PC-3 (cell line): ENCODE results near the gene KIF21A. TPM values are rescaled to one million over a fixed set of nuclear protein-coding genes. Genes with fewer than 3 reads are reported as not detected.

Experiments
- ATAC-seq: fragments of 200-7000 bp; cut with Tn5 transposase; 2 replicates; pipeline ENCODE4 v1.9.1; 2020; ENCODE audit warnings: mild to moderate bottlenecking, moderate library complexity
- BruUV-seq: library from RNA; stranded (reverse); fragments of 400-500 nt; replicated peaks from 2 replicates; lab custom pipeline; 2021; lab: Mats Ljungman, UMichigan
- CTCF ChIA-PET: fragments of 300-600 bp; sonication (Branson Sonifier 250); formaldehyde crosslinking; loops from one replicate; lab custom pipeline; 2022; ENCODE audit warnings: antibody characterized with exemption; lab: Charles Lee
- POLR2A ChIA-PET: fragments of 300-600 bp; sonication (Branson Sonifier 250); formaldehyde crosslinking; loops from one replicate; lab custom pipeline; 2022; ENCODE audit warnings: antibody characterized with exemption; ENCODE audit not compliant: unreplicated experiment; lab: Charles Lee
- DNase-seq: peaks from one replicate; pipeline ENCODE4 v3.0.0-alpha.2; 2015
- H2AFZ ChIP-seq: fragments of 300-600 bp; sonication (generic); 2 replicates; pipeline ENCODE4 v1.6.0; 2016; ENCODE audit warnings: antibody characterized with exemption, low read length
- H3F3A ChIP-seq: fragments of 300-600 bp; sonication (generic); one replicate; pipeline ENCODE4 v1.6.0; 2017; ENCODE audit warnings: antibody characterized with exemption, low read length, control low read depth, mild to moderate bottlenecking; ENCODE audit not compliant: unreplicated experiment
- H3K27ac ChIP-seq: fragments of 300-600 bp; sonication (generic); 2 replicates; pipeline ENCODE4 v1.5.1; 2016; ENCODE audit warnings: mild to moderate bottlenecking, low read length
- H3K27me3 ChIP-seq: fragments of 300-600 bp; sonication (generic); 2 replicates; pipeline ENCODE4 v1.6.1; 2016; ENCODE audit warnings: low read length, mixed read lengths
- H3K36me3 ChIP-seq: fragments of 300-600 bp; sonication (generic); 2 replicates; pipeline ENCODE4 v1.6.1; 2016; ENCODE audit warnings: low read depth, mixed run types, low read length, mixed read lengths
- H3K4me1 ChIP-seq: fragments of 300-600 bp; sonication (generic); 2 replicates; pipeline ENCODE4 v1.5.1; 2016; ENCODE audit warnings: low read length; ENCODE audit not compliant: insufficient read depth
- H3K4me2 ChIP-seq: fragments of 300-600 bp; sonication (generic); 2 replicates; pipeline ENCODE4 v1.6.0; 2016; ENCODE audit warnings: low read length
- H3K4me3 ChIP-seq: fragments of 300-600 bp; sonication (generic); 2 replicates; pipeline ENCODE4 v1.5.1; 2016; ENCODE audit warnings: mild to moderate bottlenecking, low read length, mixed read lengths
- H3K79me2 ChIP-seq: fragments of 300-600 bp; sonication (generic); 2 replicates; pipeline ENCODE4 v1.6.1; 2017; ENCODE audit warnings: low read length, mixed read lengths
- H3K9ac ChIP-seq: fragments of 300-600 bp; sonication (generic); 2 replicates; pipeline ENCODE4 v1.6.0; 2016; ENCODE audit warnings: mild to moderate bottlenecking, low read length
- H3K9me2 ChIP-seq: fragments of 300-600 bp; sonication (generic); replicated peaks from 2 replicates; pipeline ENCODE4 v1.6.1; 2016; ENCODE audit warnings: mixed run types, low read length, mixed read lengths
- H3K9me3 ChIP-seq: fragments of 300-600 bp; sonication (generic); 2 replicates; pipeline ENCODE4 v1.6.1; 2016; ENCODE audit warnings: low read length, mixed read lengths
- H4K20me1 ChIP-seq: fragments of 300-600 bp; sonication (generic); 2 replicates; pipeline ENCODE4 v1.6.1; 2016; ENCODE audit warnings: low read length, mixed read lengths
- CTCF ChIP-seq: fragments of 300-600 bp; sonication (generic); conservative IDR thresholded peaks from 2 replicates; pipeline ENCODE4 v1.5.1; 2017; ENCODE audit warnings: antibody characterized with exemption, low read depth, mild to moderate bottlenecking, low read length
- EZH2 ChIP-seq: fragments of 300-600 bp; sonication (generic); IDR thresholded peaks from one replicate; pipeline ENCODE4 v1.6.1; 2017; ENCODE audit warnings: antibody characterized with exemption, mild to moderate bottlenecking, low read length; ENCODE audit not compliant: unreplicated experiment
- EZH2phosphoT487 ChIP-seq: fragments of 300-600 bp; sonication (generic); IDR thresholded peaks from 2 replicates; pipeline ENCODE4 v1.6.1; 2018; ENCODE audit warnings: mild to moderate bottlenecking, antibody characterized with exemption, low read length, borderline replicate concordance
- intact Hi-C: fragments of 100-400 bp; cut with micrococcal nuclease; formaldehyde crosslinking; loops from 2 replicates; pipeline ENCODE4 v1.9.0; 2023
- total RNA-seq: library from RNA; depleted of rRNA; stranded (reverse); fragments of >200 nt; gene quantifications from 2 replicates; pipeline ENCODE4 v1.2.3, GENCODE V29; 2014

KIF21A gene
- total RNA-seq, 1 experiment from 2014 or later = 25.1 TPM

GRCh38 chr12:39464976-39465695 is 22.2 kb upstream of the KIF21A start:
- Histone ChIP-seq H2AFZ (no peak overlapping the region), H3K9me2 (no peaks in the 10 kb centered on the region), H3K79me2 (no peaks in the 10 kb centered on the region), H3F3A (no peaks in the 10 kb centered on the region), H3K36me3 (no peaks in the 10 kb centered on the region), H3K4me2 (no peak overlapping the region), H3K9me3 (no peaks in the 10 kb centered on the region), H3K27ac (no peak overlapping the region), H3K27me3 (no peaks in the 10 kb centered on the region), H3K4me1 (no peaks in the 10 kb centered on the region), H3K4me3 (no peak overlapping the region), H3K9ac (no peak overlapping the region), H4K20me1 (no peaks in the 10 kb centered on the region)
- CTCF ChIA-PET = no interaction called here
- no peak for DNase-seq
- intact Hi-C loops = no loop called here
- TF ChIP-seq EZH2phosphoT487 = no peak
- BruUV-seq = no TSS peak
- POLR2A ChIA-PET = no interaction called here
- no peak for ATAC-seq

GRCh38 chr12:39461059-39461458 is 18.1 kb upstream of the KIF21A start:
- no peaks in the 10 kb centered on the region for H4K20me1 ChIP-seq
- H2AFZ ChIP-seq = no peak overlapping the region
- ChIA-PET POLR2A (no interaction called here), CTCF (interaction anchor here (0.5 kb wide), 1 partner anchor 340 kb away, joined by 3 read pairs; no protein-coding TSS in a partner anchor)
- no peaks in the 10 kb centered on the region for H3F3A ChIP-seq
- no peaks in the 10 kb centered on the region for H3K36me3 ChIP-seq
- H3K27ac ChIP-seq = no peak overlapping the region
- ATAC-seq (no peak), DNase-seq (no peak)
- intact Hi-C loops = no loop called here
- H3K9me3 ChIP-seq = no peaks in the 10 kb centered on the region
- no TSS peak for BruUV-seq
- H3K4me3 ChIP-seq = no peak overlapping the region
- no peak overlapping the region for H3K9ac ChIP-seq
- no peaks in the 10 kb centered on the region for H3K4me1 ChIP-seq
- H3K4me2 ChIP-seq = no peak overlapping the region
- TF ChIP-seq EZH2 (no peak), EZH2phosphoT487 (no peak), CTCF (no peak)
- H3K9me2 ChIP-seq = no peaks in the 10 kb centered on the region
- H3K79me2 ChIP-seq = no peaks in the 10 kb centered on the region
- H3K27me3 ChIP-seq = no peaks in the 10 kb centered on the region

GRCh38 chr12:39459027-39459434 is 16.1 kb upstream of the KIF21A start:
- CTCF ChIA-PET = no interaction called here
- TF ChIP-seq CTCF (no peak), EZH2phosphoT487 (no peak), EZH2 (no peak)

More at GRCh38 chr12:39459027-39459434, 16.1 kb upstream of the KIF21A start:
- H3K9me2 ChIP-seq = no peaks in the 10 kb centered on the region
- H3K27me3 ChIP-seq = no peaks in the 10 kb centered on the region
- H3K9ac ChIP-seq = no peak overlapping the region
- ATAC-seq (no peak), DNase-seq (no peak)
- intact Hi-C loops = no loop called here
- H3K4me1 ChIP-seq = no peaks in the 10 kb centered on the region
- no TSS peak for BruUV-seq
- POLR2A ChIA-PET = no interaction called here
- no peaks in the 10 kb centered on the region for H3K9me3 ChIP-seq
- no peak overlapping the region for H3K4me3 ChIP-seq
- H2AFZ ChIP-seq = no peak overlapping the region
- H3K27ac ChIP-seq = no peak overlapping the region
- H3K4me2 ChIP-seq = no peak overlapping the region
- no peaks in the 10 kb centered on the region for H3K36me3 ChIP-seq
- no peaks in the 10 kb centered on the region for H3F3A ChIP-seq
- no peaks in the 10 kb centered on the region for H4K20me1 ChIP-seq
- no peaks in the 10 kb centered on the region for H3K79me2 ChIP-seq
